Activated naive CD4-positive, alpha-beta T cell treated with anti-CD3 and anti-CD28 coated beads for 36 hours (primary cell): Measurements from ENCODE around the gene KRTCAP3. TPM values are rescaled to one million over a fixed set of nuclear protein-coding genes. Genes with fewer than 3 reads are reported as not detected.

Experiments
- CTCF ChIA-PET: fragments of 350-600 bp; sonication (Branson Sonifier 250); formaldehyde crosslinking; loops from one replicate; lab custom pipeline; 2021; ENCODE audit warnings: antibody characterized with exemption; lab: Charles Lee
- DNase-seq: peaks from one replicate; pipeline ENCODE4 v3.0.0-alpha.2; 2020
- H3K27ac Mint-ChIP-seq: one replicate; pipeline ENCODE4 v1.8.0; 2021; ENCODE audit warnings: mild to moderate bottlenecking, mixed read lengths
- H3K27me3 Mint-ChIP-seq: one replicate; pipeline ENCODE4 v1.8.0; 2021; ENCODE audit warnings: low read depth, mixed read lengths
- H3K36me3 Mint-ChIP-seq: one replicate; pipeline ENCODE4 v1.8.0; 2021; ENCODE audit warnings: low read depth, mixed read lengths
- H3K4me1 Mint-ChIP-seq: one replicate; pipeline ENCODE4 v1.8.0; 2021; ENCODE audit warnings: low read depth, mixed read lengths
- H3K4me3 Mint-ChIP-seq: one replicate; pipeline ENCODE4 v1.8.0; 2021; ENCODE audit warnings: mild to moderate bottlenecking, moderate library complexity, mixed read lengths
- H3K9me3 Mint-ChIP-seq: one replicate; pipeline ENCODE4 v1.8.0; 2021; ENCODE audit warnings: mixed read lengths
- intact Hi-C: fragments of 100-400 bp; cut with micrococcal nuclease; formaldehyde crosslinking; loops from one replicate; pipeline ENCODE4 v1.15.1; 2023
- total RNA-seq, 2 experiments: library from RNA; stranded (reverse); gene quantifications; one replicate each; pipeline ENCODE4 v1.2.3, GENCODE V29; 2021

Gene KRTCAP3
- total RNA-seq, 2 experiments from 2014 or later: 5.0 to 6.7 TPM

DNA sequence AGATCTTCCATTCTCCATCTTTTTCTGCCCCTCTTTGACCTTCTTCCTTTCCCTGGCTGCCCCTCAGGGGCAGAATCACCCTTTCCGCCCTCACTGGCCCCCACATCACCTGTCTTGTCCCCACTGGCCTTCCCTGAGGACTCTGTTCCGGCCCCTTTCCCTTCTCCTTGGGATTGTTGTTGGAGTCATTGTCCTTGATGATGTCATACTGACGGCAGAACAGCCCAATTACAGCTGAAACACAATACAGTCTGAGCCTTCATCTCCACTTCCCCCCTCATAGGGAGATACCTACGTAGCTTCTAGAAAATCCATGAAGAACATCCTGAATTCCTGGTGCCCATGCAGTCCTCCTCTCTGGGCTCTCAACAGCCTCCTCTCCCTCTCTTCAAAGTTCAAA lies 50.4 kb downstream of the KRTCAP3 start:
- Mint-ChIP-seq H3K27me3 (peaks cover 30% of the 10 kb centered on the region), H3K9me3 (no peaks in the 10 kb centered on the region), H3K4me1 (peaks cover 20% of the 10 kb centered on the region), H3K36me3 (no peaks in the 10 kb centered on the region), H3K27ac (no peak overlapping the region), H3K4me3 (no peak overlapping the region)
- no peak for DNase-seq
- CTCF ChIA-PET: no interaction called here
- intact Hi-C loops: no loop called here

DNA sequence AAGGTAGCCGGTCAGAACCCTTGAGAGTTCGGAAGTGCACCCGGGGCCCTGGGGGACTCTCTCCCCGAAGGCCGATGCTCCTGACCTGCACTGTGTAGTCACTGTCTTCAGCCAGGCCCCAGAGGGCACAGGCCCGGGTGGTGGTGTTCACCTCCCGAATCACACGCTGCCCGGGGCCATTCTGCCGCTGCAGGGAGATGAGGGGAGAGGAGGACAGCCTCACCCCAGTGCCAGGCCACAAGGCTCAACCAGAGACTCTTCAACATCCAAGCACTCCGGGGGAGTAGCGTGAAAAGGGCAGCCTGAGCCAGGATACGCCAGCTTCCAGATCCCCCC lies 51.7 kb downstream of the KRTCAP3 start:
- Mint-ChIP-seq H3K27ac (no peak overlapping the region), H3K36me3 (no peaks in the 10 kb centered on the region), H3K4me1 (peaks cover 20% of the 10 kb centered on the region), H3K9me3 (no peaks in the 10 kb centered on the region), H3K27me3 (peaks cover 30% of the 10 kb centered on the region), H3K4me3 (peak overlapping the region; percentile 44)
- intact Hi-C loops: no loop called here
- CTCF ChIA-PET: no interaction called here
- no peak for DNase-seq

Other genes with a start within 250 kb of the KRTCAP3 start
- 10 to 100 TPM; 80.5 to 80.8 TPM for gene ATRAID, start 230.3 kb upstream of the KRTCAP3 start, total RNA-seq
- gene SLC5A6, start 230.1 kb upstream of the KRTCAP3 start, total RNA-seq: 10 to 100 TPM; 22.6 to 24.8 TPM
- 100 to 1,000 TPM; 109 to 112 TPM for gene CAD, start 225.0 kb upstream of the KRTCAP3 start, total RNA-seq
- under 1 TPM; 0.55 to 0.67 TPM for gene SLC30A3, start 179.3 kb upstream of the KRTCAP3 start, total RNA-seq
- gene DNAJC5G, start 166.9 kb upstream of the KRTCAP3 start, total RNA-seq: not detected
- not detected for gene TRIM54, start 160.0 kb upstream of the KRTCAP3 start, total RNA-seq
- gene UCN, start 133.9 kb upstream of the KRTCAP3 start, total RNA-seq: under 1 TPM; 0.45 to 0.89 TPM
- gene MPV17, start 119.3 kb upstream of the KRTCAP3 start, total RNA-seq: 10 to 100 TPM; 80.2 to 82.3 TPM
- 10 to 100 TPM; 62.9 to 72.3 TPM for gene GTF3C2, start 85.6 kb upstream of the KRTCAP3 start, total RNA-seq
- 10 to 100 TPM; 24.4 to 25.2 TPM for gene EIF2B4, start 72.0 kb upstream of the KRTCAP3 start, total RNA-seq
- 10 to 100 TPM; 68.5 to 75.5 TPM for gene SNX17, start 71.8 kb upstream of the KRTCAP3 start, total RNA-seq
- gene ZNF513, start 61.6 kb upstream of the KRTCAP3 start, total RNA-seq: 1 to 10 TPM; 4.9 to 5.2 TPM
- 100 to 1,000 TPM in 1 of 2 experiments, 10 to 100 TPM in 1; 92.3 to 101 TPM for gene PPM1G, start 32.8 kb upstream of the KRTCAP3 start, total RNA-seq
- 10 to 100 TPM; 60.0 to 63.3 TPM for gene NRBP1, start 13.8 kb upstream of the KRTCAP3 start, total RNA-seq
- 10 to 100 TPM in 1 of 2 experiments, 1 to 10 TPM in 1; 9.2 to 12.7 TPM for gene IFT172, start 47.4 kb downstream of the KRTCAP3 start, total RNA-seq
- gene FNDC4, start 52.8 kb downstream of the KRTCAP3 start, total RNA-seq: not detected
- not detected for gene GCKR, start 54.5 kb downstream of the KRTCAP3 start, total RNA-seq
- 10 to 100 TPM; 34.7 to 35.8 TPM for gene ZNF512, start 140.7 kb downstream of the KRTCAP3 start, total RNA-seq
- gene CCDC121, start 186.6 kb downstream of the KRTCAP3 start, total RNA-seq: under 1 TPM; 0.17 to 0.30 TPM
- gene GPN1, start 186.7 kb downstream of the KRTCAP3 start, total RNA-seq: 10 to 100 TPM; 44.9 to 45.1 TPM
- 10 to 100 TPM; 27.8 to 29.7 TPM for gene SUPT7L, start 221.2 kb downstream of the KRTCAP3 start, total RNA-seq
- gene SLC4A1AP, start 221.5 kb downstream of the KRTCAP3 start, total RNA-seq: 10 to 100 TPM; 21.2 to 22.2 TPM